ENCODE results near the gene CDH18. TPM values are rescaled to one million over a fixed set of nuclear protein-coding genes. Genes with fewer than 3 reads are reported as not detected.

CDH18 gene
- not detected for total RNA-seq

- no peaks in the 10 kb centered on the region for H3K27me3 Mint-ChIP-seq
- ChIA-PET CTCF (no interaction called here), POLR2A (no interaction called here)
- H3K4me3 Mint-ChIP-seq: no peak within 1 kb of the TSS
- DNase-seq: no peak
- no peaks in the 10 kb centered on the region for H3K36me3 Mint-ChIP-seq (ENCODE audit: low read depth)
- no peak within 1 kb of the TSS for H3K27ac Mint-ChIP-seq
- no peaks in the 10 kb centered on the region for H3K4me1 Mint-ChIP-seq
- no peaks in the 10 kb centered on the region for H3K9me3 Mint-ChIP-seq
These were observed at the start of gene CDH18 for GRCh38 chr5:19987612-19988361. Gene CDH18 (minus strand): TSS chr5:19988200. CDS start chr5:19838986, 149,214 bp downstream.

- Mint-ChIP-seq H3K4me1 (no peaks in the 10 kb centered on the region), H3K27ac (no peak overlapping the region), H3K4me3 (no peak overlapping the region), H3K36me3 (ENCODE audit: low read depth) (no peaks in the 10 kb centered on the region), H3K9me3 (peaks cover 9% of the 10 kb centered on the region), H3K27me3 (no peaks in the 10 kb centered on the region)
- ChIA-PET POLR2A (no interaction called here), CTCF (no interaction called here)
- no peak for DNase-seq
These were observed 46.7 kb upstream of the CDH18 start for GRCh38 chr5:20034717-20035116.

- H3K27me3 Mint-ChIP-seq: no peaks in the 10 kb centered on the region
- H3K36me3 Mint-ChIP-seq (ENCODE audit: low read depth): no peaks in the 10 kb centered on the region
- no peak for DNase-seq
- CTCF ChIA-PET: no interaction called here
- H3K4me3 Mint-ChIP-seq: no peak overlapping the region
- peaks cover 9% of the 10 kb centered on the region for H3K9me3 Mint-ChIP-seq
- H3K27ac Mint-ChIP-seq: no peak overlapping the region
- no peaks in the 10 kb centered on the region for H3K4me1 Mint-ChIP-seq
- POLR2A ChIA-PET: no interaction called here
These were observed 45.9 kb upstream of the CDH18 start for GRCh38 chr5:20033881-20034280.

GRCh38 chr5:20032896-20033295 is 44.9 kb upstream of the CDH18 start:
- POLR2A ChIA-PET: no interaction called here

GRCh38 chr5:20030125-20030524 is 42.1 kb upstream of the CDH18 start:
- Mint-ChIP-seq H3K27ac (no peak overlapping the region), H3K4me1 (no peaks in the 10 kb centered on the region), H3K27me3 (no peaks in the 10 kb centered on the region), H3K36me3 (ENCODE audit: low read depth) (no peaks in the 10 kb centered on the region), H3K9me3 (peaks cover 3% of the 10 kb centered on the region), H3K4me3 (no peak overlapping the region)
- DNase-seq: no peak
- CTCF ChIA-PET: no interaction called here
- POLR2A ChIA-PET: no interaction called here

More at GRCh38 chr5:20032896-20033295, 44.9 kb upstream of the CDH18 start:
- H3K36me3 Mint-ChIP-seq (ENCODE audit: low read depth): no peaks in the 10 kb centered on the region
- no peaks in the 10 kb centered on the region for H3K4me1 Mint-ChIP-seq
- H3K9me3 Mint-ChIP-seq: peaks cover 7% of the 10 kb centered on the region
- no peaks in the 10 kb centered on the region for H3K27me3 Mint-ChIP-seq
- CTCF ChIA-PET: no interaction called here
- no peak overlapping the region for H3K4me3 Mint-ChIP-seq
- no peak for DNase-seq
- H3K27ac Mint-ChIP-seq: no peak overlapping the region

- POLR2A ChIA-PET: no interaction called here
These were observed 41.3 kb upstream of the CDH18 start for GRCh38 chr5:20029266-20029665.

GRCh38 chr5:20028506-20028905 is 40.5 kb upstream of the CDH18 start:
- no peaks in the 10 kb centered on the region for H3K9me3 Mint-ChIP-seq
- H3K4me1 Mint-ChIP-seq: no peaks in the 10 kb centered on the region
- H3K36me3 Mint-ChIP-seq (ENCODE audit: low read depth): no peaks in the 10 kb centered on the region
- POLR2A ChIA-PET: no interaction called here
- no peaks in the 10 kb centered on the region for H3K27me3 Mint-ChIP-seq
- no peak overlapping the region for H3K27ac Mint-ChIP-seq
- H3K4me3 Mint-ChIP-seq: no peak overlapping the region
- CTCF ChIA-PET: no interaction called here
- no peak for DNase-seq

More at GRCh38 chr5:20029266-20029665, 41.3 kb upstream of the CDH18 start:
- H3K27me3 Mint-ChIP-seq: no peaks in the 10 kb centered on the region
- H3K36me3 Mint-ChIP-seq (ENCODE audit: low read depth): no peaks in the 10 kb centered on the region
- no peak overlapping the region for H3K27ac Mint-ChIP-seq
- H3K4me1 Mint-ChIP-seq: no peaks in the 10 kb centered on the region
- H3K4me3 Mint-ChIP-seq: no peak overlapping the region
- CTCF ChIA-PET: no interaction called here
- DNase-seq: no peak
- no peaks in the 10 kb centered on the region for H3K9me3 Mint-ChIP-seq

- no peaks in the 10 kb centered on the region for H3K36me3 Mint-ChIP-seq (ENCODE audit: low read depth)
- no peak overlapping the region for H3K4me3 Mint-ChIP-seq
- H3K27ac Mint-ChIP-seq: no peak overlapping the region
- POLR2A ChIA-PET: no interaction called here
- DNase-seq: no peak
- H3K27me3 Mint-ChIP-seq: no peaks in the 10 kb centered on the region
- CTCF ChIA-PET: no interaction called here
- H3K9me3 Mint-ChIP-seq: peaks cover 12% of the 10 kb centered on the region
- no peaks in the 10 kb centered on the region for H3K4me1 Mint-ChIP-seq
These were observed 35.7 kb upstream of the CDH18 start for GRCh38 chr5:20023686-20024180.

GRCh38 chr5:20020247-20020646 is 32.2 kb upstream of the CDH18 start:
- no peak overlapping the region for H3K4me3 Mint-ChIP-seq
- ChIA-PET POLR2A (no interaction called here), CTCF (no interaction called here)
- H3K9me3 Mint-ChIP-seq: peaks cover 20% of the 10 kb centered on the region
- no peak overlapping the region for H3K27ac Mint-ChIP-seq
- H3K27me3 Mint-ChIP-seq: no peaks in the 10 kb centered on the region
- no peaks in the 10 kb centered on the region for H3K36me3 Mint-ChIP-seq (ENCODE audit: low read depth)
- no peak for DNase-seq
- no peaks in the 10 kb centered on the region for H3K4me1 Mint-ChIP-seq

GRCh38 chr5:20017021-20017420 is 29.0 kb upstream of the CDH18 start:
- H3K9me3 Mint-ChIP-seq: peaks cover 34% of the 10 kb centered on the region
- H3K4me3 Mint-ChIP-seq: no peak overlapping the region
- no peak overlapping the region for H3K27ac Mint-ChIP-seq
- CTCF ChIA-PET: no interaction called here
- DNase-seq: no peak
- H3K27me3 Mint-ChIP-seq: no peaks in the 10 kb centered on the region
- H3K36me3 Mint-ChIP-seq (ENCODE audit: low read depth): no peaks in the 10 kb centered on the region
- POLR2A ChIA-PET: no interaction called here
- no peaks in the 10 kb centered on the region for H3K4me1 Mint-ChIP-seq

GRCh38 chr5:20000416-20000815 is 12.4 kb upstream of the CDH18 start:
- POLR2A ChIA-PET: no interaction called here
- H3K27ac Mint-ChIP-seq: no peak overlapping the region
- peaks cover 19% of the 10 kb centered on the region for H3K9me3 Mint-ChIP-seq
- H3K4me3 Mint-ChIP-seq: no peak overlapping the region
- CTCF ChIA-PET: no interaction called here
- H3K27me3 Mint-ChIP-seq: no peaks in the 10 kb centered on the region
- H3K4me1 Mint-ChIP-seq: no peaks in the 10 kb centered on the region
- DNase-seq: no peak
- no peaks in the 10 kb centered on the region for H3K36me3 Mint-ChIP-seq (ENCODE audit: low read depth)

GRCh38 chr5:19988457-19988856 is 457 bp upstream of the CDH18 start:
- no peaks in the 10 kb centered on the region for H3K36me3 Mint-ChIP-seq (ENCODE audit: low read depth)
- no peaks in the 10 kb centered on the region for H3K4me1 Mint-ChIP-seq
- H3K27me3 Mint-ChIP-seq: no peaks in the 10 kb centered on the region
- CTCF ChIA-PET: no interaction called here
- no peak overlapping the region for H3K4me3 Mint-ChIP-seq
- DNase-seq: no peak
- no peak overlapping the region for H3K27ac Mint-ChIP-seq
- POLR2A ChIA-PET: no interaction called here
- H3K9me3 Mint-ChIP-seq: no peaks in the 10 kb centered on the region

GRCh38 chr5:19986806-19987205 is 1.2 kb downstream of the CDH18 start:
- CTCF ChIA-PET: no interaction called here
- POLR2A ChIA-PET: no interaction called here
- no peaks in the 10 kb centered on the region for H3K27me3 Mint-ChIP-seq
- no peak for DNase-seq
- no peak overlapping the region for H3K27ac Mint-ChIP-seq
- H3K36me3 Mint-ChIP-seq (ENCODE audit: low read depth): no peaks in the 10 kb centered on the region
- H3K9me3 Mint-ChIP-seq: no peaks in the 10 kb centered on the region
- H3K4me3 Mint-ChIP-seq: no peak overlapping the region
- no peaks in the 10 kb centered on the region for H3K4me1 Mint-ChIP-seq

- POLR2A ChIA-PET: no interaction called here
These were observed 1.9 kb downstream of the CDH18 start for GRCh38 chr5:19986031-19986619.

More at GRCh38 chr5:19986031-19986619, 1.9 kb downstream of the CDH18 start:
- Mint-ChIP-seq H3K27me3 (no peaks in the 10 kb centered on the region), H3K9me3 (no peaks in the 10 kb centered on the region), H3K4me3 (no peak overlapping the region), H3K4me1 (no peaks in the 10 kb centered on the region), H3K27ac (no peak overlapping the region), H3K36me3 (ENCODE audit: low read depth) (no peaks in the 10 kb centered on the region)
- DNase-seq: no peak
- CTCF ChIA-PET: no interaction called here

Data from activated CD4-positive, alpha-beta memory T cell treated with anti-CD3 and anti-CD28 coated beads, Interleukin-2, amount 10 ng/mL, durations not matched to agents 7 days and 5 days (primary cell).